BE2C (cell line): ENCODE data around the gene PPIC. TPM values are rescaled to one million over a fixed set of nuclear protein-coding genes. Genes with fewer than 3 reads are reported as not detected.

Experiments
- DNase-seq: peaks from one replicate; pipeline ENCODE4 v3.0.0-alpha.2; 2020
- H3K27me3 ChIP-seq: fragments of 250-450 bp; sonication (Bioruptor Pico); 2 replicates; pipeline ENCODE4 v1.5.1; 2020; ENCODE audit warnings: mild to moderate bottlenecking
- H3K36me3 ChIP-seq: fragments of 250-450 bp; sonication (Bioruptor Pico); 2 replicates; pipeline ENCODE4 v1.5.1; 2020; ENCODE audit warnings: mild to moderate bottlenecking
- H3K4me1 ChIP-seq: fragments of 250-450 bp; sonication (Bioruptor Pico); 2 replicates; pipeline ENCODE4 v1.5.1; 2020
- H3K4me3 ChIP-seq: 2 replicates; pipeline ENCODE4 v1.5.1; 2011; ENCODE audit warnings: low read depth, low read length
- H3K9me3 ChIP-seq: fragments of 250-450 bp; sonication (Bioruptor Pico); 2 replicates; pipeline ENCODE4 v1.5.1; 2020
- polyA plus RNA-seq: library from polyadenylated mRNA; unstranded; fragments of >200 nt; gene quantifications from one replicate; pipeline ENCODE4 v1.2.1, GENCODE V29; 2012; ENCODE audit warnings: low read depth, missing spikeins; ENCODE audit not compliant: insufficient read length, insufficient read depth
- TF ChIP-seq, protein P1 (sequence below): IDR thresholded peaks from 2 replicates; pipeline ENCODE4 v1.5.1; 2012; ENCODE audit warnings: mild to moderate bottlenecking, low read depth, low read length

The PPIC gene
- 0.32 TPM for polyA plus RNA-seq

DNA sequence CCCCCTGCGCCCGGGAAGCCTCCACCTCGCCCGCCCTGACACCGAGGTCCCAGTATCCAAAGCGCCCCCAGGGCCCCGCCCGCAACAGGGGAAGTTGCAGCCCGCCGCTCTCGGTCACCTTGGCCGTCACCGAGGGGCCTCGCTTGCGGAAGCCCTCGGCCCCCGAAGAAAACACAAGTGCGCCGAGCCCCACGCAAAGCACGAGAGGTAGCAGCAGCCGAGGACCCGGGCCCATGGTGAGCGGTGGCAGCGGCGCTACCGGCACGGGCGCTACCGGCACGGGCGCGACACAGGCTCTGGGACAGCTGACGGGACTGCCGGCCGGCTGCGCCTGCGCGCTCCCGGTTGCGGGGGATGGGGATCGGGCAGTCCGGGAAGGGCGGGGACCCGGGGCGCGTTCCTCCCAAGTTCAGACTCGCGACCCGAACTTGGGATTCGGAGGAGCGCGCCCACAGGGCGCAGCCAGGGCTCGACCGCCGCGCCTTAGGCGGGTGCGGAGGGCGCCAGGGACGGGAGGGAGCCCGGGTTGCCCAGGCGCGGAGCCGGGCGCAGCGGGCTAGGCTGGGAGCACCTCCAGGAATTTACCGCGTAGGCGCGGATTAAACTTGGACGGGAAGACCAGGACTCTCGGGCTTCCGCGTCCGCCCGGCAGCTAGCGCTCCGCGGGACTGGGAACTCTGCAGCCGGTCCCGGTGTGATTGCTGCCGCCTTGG lies at the start of gene PPIC:
PPIC (minus strand) TSS at position 335 of the 713 bp plus-strand sequence; CDS start at position 235, 100 bp downstream.
- peak within 1 kb of the TSS; percentile 67 for H3K4me3 ChIP-seq
- no peaks in the 10 kb centered on the region for H3K36me3 ChIP-seq
- peak; percentile 68 for DNase-seq
- H3K4me1 ChIP-seq = no peaks in the 10 kb centered on the region
- TF ChIP-seq, protein P1, sequence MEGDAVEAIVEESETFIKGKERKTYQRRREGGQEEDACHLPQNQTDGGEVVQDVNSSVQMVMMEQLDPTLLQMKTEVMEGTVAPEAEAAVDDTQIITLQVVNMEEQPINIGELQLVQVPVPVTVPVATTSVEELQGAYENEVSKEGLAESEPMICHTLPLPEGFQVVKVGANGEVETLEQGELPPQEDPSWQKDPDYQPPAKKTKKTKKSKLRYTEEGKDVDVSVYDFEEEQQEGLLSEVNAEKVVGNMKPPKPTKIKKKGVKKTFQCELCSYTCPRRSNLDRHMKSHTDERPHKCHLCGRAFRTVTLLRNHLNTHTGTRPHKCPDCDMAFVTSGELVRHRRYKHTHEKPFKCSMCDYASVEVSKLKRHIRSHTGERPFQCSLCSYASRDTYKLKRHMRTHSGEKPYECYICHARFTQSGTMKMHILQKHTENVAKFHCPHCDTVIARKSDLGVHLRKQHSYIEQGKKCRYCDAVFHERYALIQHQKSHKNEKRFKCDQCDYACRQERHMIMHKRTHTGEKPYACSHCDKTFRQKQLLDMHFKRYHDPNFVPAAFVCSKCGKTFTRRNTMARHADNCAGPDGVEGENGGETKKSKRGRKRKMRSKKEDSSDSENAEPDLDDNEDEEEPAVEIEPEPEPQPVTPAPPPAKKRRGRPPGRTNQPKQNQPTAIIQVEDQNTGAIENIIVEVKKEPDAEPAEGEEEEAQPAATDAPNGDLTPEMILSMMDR = no peak
- no peaks in the 10 kb centered on the region for H3K9me3 ChIP-seq
- H3K27me3 ChIP-seq = peaks cover 58% of the 10 kb centered on the region

- no peak overlapping the region for H3K4me3 ChIP-seq
- H3K27me3 ChIP-seq = peaks cover 96% of the 10 kb centered on the region
- TF ChIP-seq, protein P1 = no peak
- no peak for DNase-seq
- H3K9me3 ChIP-seq = no peaks in the 10 kb centered on the region
- H3K36me3 ChIP-seq = no peaks in the 10 kb centered on the region
- H3K4me1 ChIP-seq = no peaks in the 10 kb centered on the region
These were observed 49.2 kb upstream of the PPIC start for GRCh38 chr5:123085638-123086286.

GRCh38 chr5:123084730-123085605 lies 48.4 kb upstream of the PPIC start:
- H3K4me3 ChIP-seq = no peak overlapping the region
- no peaks in the 10 kb centered on the region for H3K4me1 ChIP-seq
- TF ChIP-seq, protein P1 = no peak
- H3K9me3 ChIP-seq = no peaks in the 10 kb centered on the region
- peaks cover 91% of the 10 kb centered on the region for H3K27me3 ChIP-seq
- no peaks in the 10 kb centered on the region for H3K36me3 ChIP-seq
- DNase-seq = no peak

- TF ChIP-seq, protein P1 = no peak
- peaks cover 75% of the 10 kb centered on the region for H3K27me3 ChIP-seq
These were observed 46.8 kb upstream of the PPIC start for GRCh38 chr5:123083298-123083697.

DNA sequence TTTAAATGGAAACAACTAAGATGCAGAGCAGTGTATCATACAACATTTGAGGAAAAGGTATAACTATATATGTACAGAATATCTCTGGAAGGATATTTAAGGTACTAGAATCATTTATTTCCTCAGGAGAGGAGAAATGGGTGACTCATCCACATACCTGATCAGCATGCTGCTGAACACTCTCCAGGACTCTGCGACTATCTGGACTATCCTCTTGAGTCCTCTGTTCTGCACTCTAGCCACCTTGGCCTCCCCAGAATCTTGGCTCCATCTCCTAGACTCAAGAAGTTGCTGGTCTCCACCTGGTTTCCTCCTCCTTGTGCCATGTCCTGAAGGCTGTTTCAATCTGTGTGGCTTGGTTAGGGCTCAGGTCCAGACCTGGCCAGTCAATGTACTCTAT lies 43.7 kb upstream of the PPIC start:
- TF ChIP-seq, protein P1 = no peak
- H3K36me3 ChIP-seq = no peaks in the 10 kb centered on the region
- DNase-seq = no peak
- no peaks in the 10 kb centered on the region for H3K9me3 ChIP-seq
- peaks cover 62% of the 10 kb centered on the region for H3K27me3 ChIP-seq
- H3K4me3 ChIP-seq = no peak overlapping the region
- no peaks in the 10 kb centered on the region for H3K4me1 ChIP-seq

More at GRCh38 chr5:123083298-123083697, 46.8 kb upstream of the PPIC start:
- no peak for DNase-seq
- H3K4me1 ChIP-seq = no peaks in the 10 kb centered on the region
- H3K4me3 ChIP-seq = no peak overlapping the region
- no peaks in the 10 kb centered on the region for H3K36me3 ChIP-seq
- no peaks in the 10 kb centered on the region for H3K9me3 ChIP-seq
